GM06990 (cell line): ENCODE data around the gene ANKRD63.

Source experiments
- DNase-seq: peaks from one replicate; pipeline ENCODE4 v3.0.0-alpha.2; 2011; ENCODE audit not compliant: insufficient read length; ENCODE audit errors: extremely low read depth
- H3K27me3 ChIP-seq: replicated peaks from 2 replicates; pipeline ENCODE4 v1.6.0; 2011; ENCODE audit warnings: low read length; ENCODE audit not compliant: control insufficient read depth, insufficient read depth
- H3K36me3 ChIP-seq: 2 replicates; pipeline ENCODE4 v1.5.1; 2011; ENCODE audit warnings: low read length; ENCODE audit not compliant: control insufficient read depth, insufficient read depth
- H3K4me3 ChIP-seq: replicated peaks from 2 replicates; pipeline ENCODE4 v1.5.1; 2011; ENCODE audit warnings: low read depth, mild to moderate bottlenecking, control low read depth, low read length
- CTCF ChIP-seq: IDR thresholded peaks from 2 replicates; pipeline ENCODE4 v1.5.1; 2011; ENCODE audit warnings: low read length, control low read depth, mild to moderate bottlenecking, inconsistent platforms; ENCODE audit not compliant: insufficient read depth, poor library complexity, severe bottlenecking

The ANKRD63 gene

DNA sequence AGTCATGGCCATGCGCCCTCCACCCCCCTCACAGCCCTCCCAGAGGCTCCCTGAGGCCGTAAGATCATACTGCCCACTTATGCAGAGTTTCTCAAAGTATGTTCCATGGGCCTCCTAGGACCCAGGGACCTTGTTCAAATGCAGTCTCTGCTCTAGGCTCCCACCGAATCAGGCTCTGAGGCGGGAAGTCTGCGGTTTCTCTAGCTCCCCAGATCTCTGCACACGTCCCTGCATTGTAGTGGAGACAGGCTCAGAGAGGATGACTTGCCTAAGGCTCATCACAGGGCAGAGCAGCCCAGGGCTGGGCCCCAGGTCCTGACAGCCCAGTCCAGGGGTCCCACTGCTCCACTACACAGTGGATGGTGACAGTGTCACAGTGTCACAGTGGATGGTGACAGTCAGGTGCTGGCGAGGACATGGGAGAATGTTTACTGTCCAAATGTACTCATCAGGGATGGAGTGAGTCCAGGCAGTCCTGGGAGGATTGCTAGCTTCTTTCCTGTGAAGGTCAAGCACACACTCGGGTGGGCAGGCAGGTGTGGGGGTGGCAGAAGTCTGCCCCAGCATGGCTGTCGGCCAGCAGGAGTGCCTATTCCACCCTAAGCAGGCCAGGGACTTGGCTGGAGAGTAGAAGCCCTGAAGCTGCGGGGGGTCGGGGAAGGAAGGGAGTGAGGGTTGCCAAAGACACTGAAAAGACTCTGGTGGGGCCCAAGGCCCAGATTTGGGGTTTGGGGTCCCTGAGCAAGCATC, 12.4 kb downstream of the ANKRD63 start:
- TF ChIP-seq CTCF: no peak
- no peak for DNase-seq
- Histone ChIP-seq H3K4me3 (no peak overlapping the region), H3K36me3 (no peaks in the 10 kb centered on the region), H3K27me3 (no peaks in the 10 kb centered on the region; the same call in 1 of the 2 replicates)

- no peak for TF ChIP-seq CTCF
Observed at GRCh38 chr15:40269604-40270003, 13.3 kb downstream of the ANKRD63 start.

GRCh38 chr15:40267670-40268069, 15.2 kb downstream of the ANKRD63 start:
- no peak overlapping the region for H3K4me3 ChIP-seq
- H3K27me3 ChIP-seq: no peaks in the 10 kb centered on the region; the same call in 1 of the 2 replicates
- H3K36me3 ChIP-seq: no peaks in the 10 kb centered on the region
- no peak for DNase-seq
- no peak for TF ChIP-seq CTCF

More at GRCh38 chr15:40269604-40270003, 13.3 kb downstream of the ANKRD63 start:
- DNase-seq: no peak
- H3K4me3 ChIP-seq: no peak overlapping the region
- no peaks in the 10 kb centered on the region; the same call in 1 of the 2 replicates for H3K27me3 ChIP-seq
- H3K36me3 ChIP-seq: no peaks in the 10 kb centered on the region

- H3K4me3 ChIP-seq: no peak overlapping the region
- no peak for DNase-seq
Observed at GRCh38 chr15:40266828-40267304, 16.0 kb downstream of the ANKRD63 start.

DNA sequence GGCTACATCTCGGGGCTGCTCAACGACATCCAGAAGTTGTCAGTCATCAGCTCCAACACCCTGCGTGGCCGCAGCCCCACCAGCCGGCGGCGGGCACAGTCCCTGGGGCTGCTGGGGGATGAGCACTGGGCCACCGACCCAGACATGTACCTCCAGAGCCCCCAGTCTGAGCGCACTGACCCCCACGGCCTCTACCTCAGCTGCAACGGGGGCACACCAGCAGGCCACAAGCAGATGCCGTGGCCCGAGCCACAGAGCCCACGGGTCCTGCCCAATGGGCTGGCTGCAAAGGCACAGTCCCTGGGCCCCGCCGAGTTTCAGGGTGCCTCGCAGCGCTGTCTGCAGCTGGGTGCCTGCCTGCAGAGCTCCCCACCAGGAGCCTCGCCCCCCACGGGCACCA, 17.0 kb downstream of the ANKRD63 start:
- no peak overlapping the region for H3K4me3 ChIP-seq
- TF ChIP-seq CTCF: no peak
- no peaks in the 10 kb centered on the region for H3K36me3 ChIP-seq
- no peak for DNase-seq
- H3K27me3 ChIP-seq: no peaks in the 10 kb centered on the region; the same call in 1 of the 2 replicates

More at GRCh38 chr15:40266828-40267304, 16.0 kb downstream of the ANKRD63 start:
- Histone ChIP-seq H3K36me3 (no peaks in the 10 kb centered on the region), H3K27me3 (no peaks in the 10 kb centered on the region; the same call in 1 of the 2 replicates)
- no peak for TF ChIP-seq CTCF
